Heart left ventricle (tissue), 16 donors: Measurements from ENCODE around the gene RPRD1B. TPM values are rescaled to one million over a fixed set of nuclear protein-coding genes. Genes with fewer than 3 reads are reported as not detected.

Source experiments
- ATAC-seq, 4 donors: fragments of 200-7000 bp; cut with Tn5 transposase; one replicate each; pipeline ENCODE4 v1.9.1; 2020 to 2022; ENCODE audit warnings: moderate library complexity in 4 of 4, mild to moderate bottlenecking in 3 of 4, moderate number of reproducible peaks in 1 of 4
- DNase-seq, 5 donors: peaks; one replicate each; pipeline ENCODE4 v3.0.0-alpha.2; 2020
- H3K27ac ChIP-seq, 12 donors: fragments of 200-600 bp; sonication (generic) in 4 of 12; one replicate each; pipeline versions ENCODE4 v1.5.0 to v1.8.0; 2016 to 2022; ENCODE audit warnings: mild to moderate bottlenecking in 2 of 12
- H3K27me3 ChIP-seq, 9 donors: fragments of 200-600 bp; sonication (generic) in 2 of 9; one replicate each; pipeline versions ENCODE4 v1.5.1 to v1.8.0; 2016 to 2022; ENCODE audit warnings: mild to moderate bottlenecking in 3 of 9
- H3K36me3 ChIP-seq, 9 donors: fragments of 200-600 bp; sonication (generic) in 2 of 9; one replicate each; pipeline versions ENCODE4 v1.5.0 to v1.8.0; 2018 to 2022; ENCODE audit warnings: mild to moderate bottlenecking in 2 of 9
- H3K4me1 ChIP-seq, 12 donors: fragments of 200-600 bp; sonication (generic) in 4 of 12; one replicate each; pipeline versions ENCODE4 v1.5.0 to v1.8.0; 2016 to 2022; ENCODE audit warnings: mild to moderate bottlenecking in 3 of 12
- H3K4me3 ChIP-seq, 12 donors: fragments of 200-600 bp; sonication (generic) in 4 of 12; one replicate each; pipeline versions ENCODE4 v1.5.0 to v1.8.0; 2017 to 2022; ENCODE audit warnings: mild to moderate bottlenecking in 9 of 12, moderate library complexity in 4 of 12
- H3K9me3 ChIP-seq, 12 donors: fragments of 200-600 bp; sonication (generic) in 4 of 12; one replicate each; pipeline versions ENCODE4 v1.5.0 to v1.8.0; 2016 to 2022; ENCODE audit warnings: mild to moderate bottlenecking in 1 of 12
- CTCF ChIP-seq, 12 donors: fragments of 200-600 bp; sonication (generic) in 4 of 12; IDR thresholded peaks; one replicate each; pipeline versions ENCODE4 v1.5.0 to v1.8.0; 2018 to 2022; ENCODE audit warnings: antibody characterized with exemption in 12 of 12, mild to moderate bottlenecking in 5 of 12
- POLR2A ChIP-seq, 2 donors: fragments of 450-650 bp; IDR thresholded peaks; one replicate each; pipeline ENCODE4 v1.6.1; 2017; ENCODE audit warnings: antibody characterized with exemption in 2 of 2, mild to moderate bottlenecking in 2 of 2, moderate library complexity in 2 of 2
- WGBS, 4 donors: extraction: QIAGEN DNeasy Blood & Tissue Kit in 2 of 4; methylation state at CpG; one replicate each; pipeline versions ENCODE4 v1.1.5 to v1.1.7; 2013 to 2018; 5-methylcytosine and 5-hydroxymethylcytosine counted together
- intact Hi-C, 10 donors: fragments of 100-400 bp; cut with DNase I; formaldehyde crosslinking; loops; one replicate each; pipeline versions ENCODE4 v1.11.1 to v1.14.2; 2022
- polyA plus RNA-seq, 2 donors: library from polyadenylated mRNA; stranded (reverse); fragments of 200-250 nt; gene quantifications; one replicate each; pipeline ENCODE4 v1.2.3, GENCODE V29; 2013
- total RNA-seq, 9 donors: library from RNA; depleted of rRNA in 2 of 9; stranded (reverse); fragments of >200 nt in 2 of 9; fragmentation: NEBNext Ultra II Directional in 3 of 9; extraction: Animal tissue kit (Norgen Biotek cat#: 25700) in 3 of 9; gene quantifications; one replicate each; pipeline versions ENCODE4 v1.1.0 to v1.2.4, GENCODE V29; 2016 to 2023
- donor health status: ischemic (EF 13 %, LVEDD 7.1; RV severe dilation, severe dysfunction).
- donor health status: healthy with polysubstance abuse.
- donor health status: DM: no; HTN: yes; CAD: no.
- donor health status: DM: no; HTN: no; CAD: no.
- donor health status: ischemic (EF 25% LVEDD 6.9; RV normal size, moderate dysfunction).
- donor health status: ischemic (EF 25% LVEDD 5.7; RV mildly dilated, moderate dysfunction).
- donor health status: healthy.
- donor health status: DM: yes; HTN: yes; CAD: no.
- donor health status: ischemic (EF 35%, LVEDD 5.7; RV mildly dilated, moderate dysfunction).
- donor health status: nonischemic (EF 11% LVEDD 7.7; RV severe dilation, severe dysfunction).
- donor health status: DM: yes; HTN: yes; CAD: no.
- donor health status: PGD.
- donor health status: ischemic (EF 29% LVEDD 5.4; RV normal size, mild dysfunction).
- donor health status: nonischemic (EF 23%, LVEDD 6.1; RV moderate dilation, normal function).

The RPRD1B gene
- total and polyA plus RNA-seq, 11 donors, result 9.1 to 60.2 (median 41.8) TPM

DNA sequence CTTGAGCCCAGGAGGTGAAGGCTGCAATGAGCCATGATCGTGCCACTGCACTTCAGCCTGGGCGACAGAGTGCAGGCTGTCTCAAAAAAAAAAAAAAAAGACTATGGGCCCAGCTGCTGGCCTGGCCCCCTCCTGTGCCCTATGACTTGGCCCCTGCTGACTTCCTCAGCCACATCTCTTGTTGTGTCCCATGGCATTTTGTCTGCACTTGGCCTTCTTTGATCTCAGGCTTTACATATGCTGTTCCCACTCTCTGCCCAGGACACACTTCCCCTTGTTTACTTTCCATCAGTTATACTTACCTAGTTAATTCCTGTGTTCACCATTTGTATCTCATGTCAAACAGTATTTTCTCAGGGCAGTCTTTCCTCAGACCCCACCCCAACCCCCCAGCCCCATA, 44.5 kb downstream of the RPRD1B start:
- TF ChIP-seq POLR2A (IDR thresholded peaks at IDR 0.05) (no peak), CTCF (IDR thresholded peaks at IDR 0.05) (no peak)
- ATAC-seq (no peak), DNase-seq (no peak)
- intact Hi-C loops, result loop anchor here in 7 of 10 donors (5.0 to 10.0 kb wide), 3 partner anchors 34 to 84 kb away; no protein-coding TSS in a partner anchor
- Histone ChIP-seq H3K36me3 (peaks cover 0 to 52% (median 22%) of the 10 kb centered on the region in 9 donors), H3K4me3 (no peak overlapping the region), H3K27me3 (no peaks in the 10 kb centered on the region), H3K4me1 (peaks cover 19 to 55% (median 35%) of the 10 kb centered on the region in 12 donors), H3K9me3 (peaks cover 0 to 3% (median 0%) of the 10 kb centered on the region in 12 donors), H3K27ac (peak overlapping the region in 5 of 12 donors; percentile 7 to 90 (median 84))
- 90 to 100% (median 93%) methylated on average over 2 of the region's 2 CpGs for WGBS, 4 donors

GRCh38 chr20:38079353-38079752, 45.8 kb downstream of the RPRD1B start:
- Histone ChIP-seq H3K27ac (peak overlapping the region in 1 of 12 donors; percentile 54), H3K27me3 (no peaks in the 10 kb centered on the region), H3K9me3 (peaks cover 0 to 3% (median 0%) of the 10 kb centered on the region in 12 donors), H3K36me3 (peaks cover 0 to 59% (median 22%) of the 10 kb centered on the region in 9 donors), H3K4me3 (no peak overlapping the region), H3K4me1 (peaks cover 9 to 53% (median 33%) of the 10 kb centered on the region in 12 donors)
- intact Hi-C loops, result loop anchor here in 7 of 10 donors (5.0 to 10.0 kb wide), 3 partner anchors 33 to 83 kb away; no protein-coding TSS in a partner anchor
- 98 to 99% (median 98%) methylated on average over 3 of the region's 3 CpGs for WGBS, 4 donors
- ATAC-seq (no peak), DNase-seq (no peak)
- TF ChIP-seq POLR2A (IDR thresholded peaks at IDR 0.05) (no peak), CTCF (IDR thresholded peaks at IDR 0.05) (no peak)

DNA sequence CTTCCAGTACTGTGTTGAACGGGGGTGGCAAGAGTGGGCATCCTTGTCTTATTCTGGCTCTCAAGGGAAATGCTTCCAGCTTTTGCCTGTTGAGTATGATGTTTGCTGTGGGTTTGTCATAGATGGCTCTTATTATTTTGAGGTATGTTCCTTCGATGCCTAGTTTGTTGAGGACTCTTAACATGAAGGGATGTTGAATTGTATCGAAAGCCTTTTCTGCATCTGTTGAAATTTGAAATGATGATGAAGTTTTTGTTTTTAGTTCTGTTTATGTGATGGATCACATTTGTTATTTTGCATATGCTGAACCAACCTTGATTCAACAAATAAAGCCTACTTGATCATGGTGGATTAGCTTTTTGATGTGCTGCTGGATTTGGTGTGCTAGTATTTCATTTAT, 48.0 kb downstream of the RPRD1B start:
- no peak for TF ChIP-seq POLR2A (IDR thresholded peaks at IDR 0.05)
- TF ChIP-seq CTCF (IDR thresholded peaks at IDR 0.05), result no peak
- peaks cover 0 to 76% (median 29%) of the 10 kb centered on the region in 9 donors for H3K36me3 ChIP-seq
- H3K4me1 ChIP-seq, result peaks cover 0 to 45% (median 29%) of the 10 kb centered on the region in 12 donors
- H3K27me3 ChIP-seq, result no peaks in the 10 kb centered on the region
- DNase-seq (no peak), ATAC-seq (no peak)
- 57 to 77% (median 67%) methylated on average over 3 of the region's 3 CpGs for WGBS, 4 donors
- peak overlapping the region in 1 of 12 donors; percentile 15 for H3K27ac ChIP-seq
- H3K9me3 ChIP-seq, result peaks cover 0 to 3% (median 0%) of the 10 kb centered on the region in 12 donors
- intact Hi-C loops, result no loop called here
- no peak overlapping the region for H3K4me3 ChIP-seq

- H3K4me1 ChIP-seq, result peaks cover 0 to 33% (median 25%) of the 10 kb centered on the region in 12 donors
- peaks cover 0 to 79% (median 34%) of the 10 kb centered on the region in 9 donors for H3K36me3 ChIP-seq
- intact Hi-C loops, result no loop called here
- peak overlapping the region in 10 of 12 donors; percentile 15 to 88 (median 76) for H3K27ac ChIP-seq
- ATAC-seq (no peak), DNase-seq (no peak)
- TF ChIP-seq POLR2A (IDR thresholded peaks at IDR 0.05), result no peak
- TF ChIP-seq CTCF (IDR thresholded peaks at IDR 0.05), result no peak
- peaks cover 0 to 3% (median 0%) of the 10 kb centered on the region in 12 donors for H3K9me3 ChIP-seq
- no peak overlapping the region for H3K4me3 ChIP-seq
- H3K27me3 ChIP-seq, result no peaks in the 10 kb centered on the region
These were observed 49.3 kb downstream of the RPRD1B start for GRCh38 chr20:38082894-38083293.
